Calu3 (cell line): ENCODE data around the gene BTBD8. TPM values are rescaled to one million over a fixed set of nuclear protein-coding genes. Genes with fewer than 3 reads are reported as not detected.

Source experiments
- BruUV-seq: library from RNA; stranded (reverse); fragments of 400-500 nt; replicated peaks from 2 replicates; lab custom pipeline; 2021; lab: Mats Ljungman, UMichigan
- CTCF ChIA-PET: fragments of 300-600 bp; sonication (Branson Sonifier 250); formaldehyde crosslinking; loops from one replicate; lab custom pipeline; 2022; ENCODE audit warnings: antibody characterized with exemption; lab: Charles Lee
- DNase-seq: peaks from one replicate; pipeline ENCODE4 v3.0.0; 2022
- H3K27ac Mint-ChIP-seq: one replicate; pipeline ENCODE4 v1.8.0; 2022; ENCODE audit warnings: mixed read lengths; ENCODE audit not compliant: unreplicated experiment
- H3K27me3 Mint-ChIP-seq: one replicate; pipeline ENCODE4 v1.8.0; 2022; ENCODE audit warnings: mixed read lengths; ENCODE audit not compliant: unreplicated experiment
- H3K36me3 Mint-ChIP-seq: one replicate; pipeline ENCODE4 v1.8.0; 2022; ENCODE audit warnings: mild to moderate bottlenecking, moderate library complexity, mixed read lengths; ENCODE audit not compliant: insufficient read depth, unreplicated experiment
- H3K4me1 Mint-ChIP-seq: one replicate; pipeline ENCODE4 v1.8.0; 2022; ENCODE audit warnings: mild to moderate bottlenecking, low read depth, mixed read lengths; ENCODE audit not compliant: unreplicated experiment
- H3K4me3 Mint-ChIP-seq: one replicate; pipeline ENCODE4 v1.8.0; 2022; ENCODE audit warnings: mild to moderate bottlenecking, low read depth, moderate library complexity, mixed read lengths; ENCODE audit not compliant: unreplicated experiment
- H3K9me3 Mint-ChIP-seq: one replicate; pipeline ENCODE4 v1.8.0; 2022; ENCODE audit warnings: low read depth, mixed read lengths; ENCODE audit not compliant: unreplicated experiment
- intact Hi-C: fragments of 100-400 bp; cut with micrococcal nuclease; formaldehyde crosslinking; loops from one replicate; pipeline ENCODE4 v1.10.0; 2022; ENCODE audit not compliant: unreplicated experiment
- total RNA-seq: library from RNA; stranded (reverse); gene quantifications from 2 replicates; pipeline ENCODE4 v1.2.3, GENCODE V29; 2022
- TF ChIP-seq, protein P1 (sequence below): fragments of 200-600 bp; IDR thresholded peaks from one replicate; pipeline ENCODE4 v1.8.0; 2022; ENCODE audit warnings: antibody characterized with exemption; ENCODE audit not compliant: unreplicated experiment

The BTBD8 gene
- total RNA-seq, 1 experiment from 2014 or later, result 4.0 TPM

DNA sequence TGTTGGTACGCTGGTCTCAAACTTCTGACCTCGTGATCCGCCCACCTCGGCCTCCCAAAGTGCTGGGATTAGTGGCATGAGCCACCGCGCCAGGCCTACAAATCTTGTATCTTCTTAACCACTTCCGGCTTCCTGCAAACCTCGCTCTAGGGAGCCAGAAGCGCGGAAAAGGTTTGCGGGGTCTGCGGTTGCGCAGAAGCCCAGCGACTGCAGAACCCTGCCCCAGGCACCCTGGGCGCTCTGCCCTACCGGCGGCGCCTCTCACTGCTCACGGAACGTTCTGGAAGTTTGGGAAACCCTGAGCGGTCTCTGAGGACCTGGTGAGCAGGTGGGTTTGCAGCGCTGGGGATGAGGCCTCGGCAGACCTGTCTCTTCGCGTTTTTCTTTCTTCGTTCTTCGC, 137.6 kb downstream of the BTBD8 start, which contains the start of gene C1orf146:
C1orf146 (plus strand) TSS at position 195 of the 400 bp plus-strand sequence. CDS start 13,506 bp downstream, outside the sequence.
- Mint-ChIP-seq H3K4me3 (no peak within 1 kb of the TSS), H3K9me3 (peaks cover 3% of the 10 kb centered on the region), H3K4me1 (no peaks in the 10 kb centered on the region), H3K36me3 (no peaks in the 10 kb centered on the region), H3K27ac (no peak within 1 kb of the TSS), H3K27me3 (no peaks in the 10 kb centered on the region)
- BruUV-seq, result no TSS peak
- CTCF ChIA-PET, result no interaction called here
- no peak for DNase-seq
- TF ChIP-seq, protein P1, sequence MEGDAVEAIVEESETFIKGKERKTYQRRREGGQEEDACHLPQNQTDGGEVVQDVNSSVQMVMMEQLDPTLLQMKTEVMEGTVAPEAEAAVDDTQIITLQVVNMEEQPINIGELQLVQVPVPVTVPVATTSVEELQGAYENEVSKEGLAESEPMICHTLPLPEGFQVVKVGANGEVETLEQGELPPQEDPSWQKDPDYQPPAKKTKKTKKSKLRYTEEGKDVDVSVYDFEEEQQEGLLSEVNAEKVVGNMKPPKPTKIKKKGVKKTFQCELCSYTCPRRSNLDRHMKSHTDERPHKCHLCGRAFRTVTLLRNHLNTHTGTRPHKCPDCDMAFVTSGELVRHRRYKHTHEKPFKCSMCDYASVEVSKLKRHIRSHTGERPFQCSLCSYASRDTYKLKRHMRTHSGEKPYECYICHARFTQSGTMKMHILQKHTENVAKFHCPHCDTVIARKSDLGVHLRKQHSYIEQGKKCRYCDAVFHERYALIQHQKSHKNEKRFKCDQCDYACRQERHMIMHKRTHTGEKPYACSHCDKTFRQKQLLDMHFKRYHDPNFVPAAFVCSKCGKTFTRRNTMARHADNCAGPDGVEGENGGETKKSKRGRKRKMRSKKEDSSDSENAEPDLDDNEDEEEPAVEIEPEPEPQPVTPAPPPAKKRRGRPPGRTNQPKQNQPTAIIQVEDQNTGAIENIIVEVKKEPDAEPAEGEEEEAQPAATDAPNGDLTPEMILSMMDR, result no peak
- intact Hi-C loops, result no loop called here

DNA sequence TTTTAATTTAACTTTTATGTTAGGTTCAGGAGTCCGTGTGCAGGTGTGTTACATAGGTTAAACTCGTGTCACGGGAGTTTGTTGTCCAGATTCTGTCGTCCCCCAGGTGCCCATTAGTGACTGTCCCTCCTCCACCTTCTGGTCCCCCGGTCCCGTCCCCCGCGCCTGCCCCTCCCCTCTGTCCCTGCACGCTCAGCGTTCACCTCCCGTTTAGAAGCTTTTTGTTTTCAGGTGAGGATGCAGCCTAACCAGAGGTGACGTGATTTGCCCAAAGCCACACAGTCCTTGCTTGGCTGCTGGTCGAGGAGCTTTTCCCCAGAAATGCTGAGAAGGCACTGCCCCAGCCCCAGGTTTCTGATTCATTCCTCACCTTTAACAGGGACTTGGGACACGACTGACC, 138.4 kb downstream of the BTBD8 start:
- Mint-ChIP-seq H3K36me3 (no peaks in the 10 kb centered on the region), H3K9me3 (peaks cover 3% of the 10 kb centered on the region), H3K4me1 (no peaks in the 10 kb centered on the region), H3K27me3 (no peaks in the 10 kb centered on the region), H3K27ac (no peak overlapping the region), H3K4me3 (no peak overlapping the region)
- DNase-seq, result no peak
- intact Hi-C loops, result no loop called here
- TF ChIP-seq, protein P1, result no peak
- no TSS peak for BruUV-seq
- CTCF ChIA-PET, result interaction anchor here (0.9 kb wide), 1 partner anchor 408 kb away, joined by 3 read pairs; no protein-coding TSS in a partner anchor

DNA sequence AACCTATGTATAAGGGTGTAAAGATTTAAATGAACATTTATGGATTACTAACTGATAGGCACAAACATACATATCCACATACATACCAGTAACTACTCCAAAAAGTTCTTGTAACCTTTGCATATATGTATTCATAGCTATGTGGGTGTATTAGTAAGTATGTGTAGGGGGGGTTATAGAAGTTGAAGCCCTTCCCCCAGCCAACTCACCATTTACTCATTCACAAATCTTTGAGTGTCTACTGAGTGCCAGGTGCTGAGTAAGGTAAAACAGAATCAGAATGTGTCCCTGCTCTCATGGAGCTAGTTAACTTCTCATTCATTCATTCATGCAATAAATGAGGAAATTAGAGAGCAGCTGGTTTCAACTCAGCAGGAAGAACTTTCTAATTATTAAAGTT, 138.9 kb downstream of the BTBD8 start:
- no peaks in the 10 kb centered on the region for H3K36me3 Mint-ChIP-seq
- TF ChIP-seq, protein P1, result no peak
- H3K4me3 Mint-ChIP-seq, result no peak overlapping the region
- H3K4me1 Mint-ChIP-seq, result no peaks in the 10 kb centered on the region
- CTCF ChIA-PET, result interaction anchor here (0.9 kb wide), 1 partner anchor 407 kb away, joined by 3 read pairs; no protein-coding TSS in a partner anchor
- H3K9me3 Mint-ChIP-seq, result peaks cover 3% of the 10 kb centered on the region
- no peak overlapping the region for H3K27ac Mint-ChIP-seq
- intact Hi-C loops, result no loop called here
- no peak for DNase-seq
- no TSS peak for BruUV-seq
- H3K27me3 Mint-ChIP-seq, result no peaks in the 10 kb centered on the region

DNA sequence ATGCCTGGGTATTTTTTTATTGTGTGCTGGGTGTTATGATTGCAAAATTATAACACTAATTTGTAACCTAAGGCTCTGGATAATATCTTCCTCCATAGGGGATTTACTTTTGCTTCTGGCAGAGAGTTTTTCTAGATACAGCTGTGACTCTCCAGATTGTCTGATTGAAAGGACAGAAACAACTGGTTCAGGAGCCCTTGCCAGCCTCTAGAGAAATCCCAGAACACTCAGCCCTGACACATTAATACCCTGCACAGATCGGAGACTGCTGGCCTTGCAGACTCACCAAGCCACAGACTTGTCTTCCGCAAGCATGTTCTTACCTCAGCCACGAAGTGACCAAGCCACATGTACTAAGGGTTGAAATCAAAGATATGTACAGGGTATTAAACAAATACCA, 148.3 kb downstream of the BTBD8 start:
- Mint-ChIP-seq H3K27ac (no peak overlapping the region), H3K4me3 (no peak overlapping the region), H3K36me3 (no peaks in the 10 kb centered on the region), H3K27me3 (no peaks in the 10 kb centered on the region), H3K9me3 (no peaks in the 10 kb centered on the region), H3K4me1 (no peaks in the 10 kb centered on the region)
- TF ChIP-seq, protein P1, result no peak
- BruUV-seq, result no TSS peak
- intact Hi-C loops, result no loop called here
- no peak for DNase-seq
- CTCF ChIA-PET, result no interaction called here
